ENCODE data around the gene LMAN1L.

LMAN1L gene

DNA sequence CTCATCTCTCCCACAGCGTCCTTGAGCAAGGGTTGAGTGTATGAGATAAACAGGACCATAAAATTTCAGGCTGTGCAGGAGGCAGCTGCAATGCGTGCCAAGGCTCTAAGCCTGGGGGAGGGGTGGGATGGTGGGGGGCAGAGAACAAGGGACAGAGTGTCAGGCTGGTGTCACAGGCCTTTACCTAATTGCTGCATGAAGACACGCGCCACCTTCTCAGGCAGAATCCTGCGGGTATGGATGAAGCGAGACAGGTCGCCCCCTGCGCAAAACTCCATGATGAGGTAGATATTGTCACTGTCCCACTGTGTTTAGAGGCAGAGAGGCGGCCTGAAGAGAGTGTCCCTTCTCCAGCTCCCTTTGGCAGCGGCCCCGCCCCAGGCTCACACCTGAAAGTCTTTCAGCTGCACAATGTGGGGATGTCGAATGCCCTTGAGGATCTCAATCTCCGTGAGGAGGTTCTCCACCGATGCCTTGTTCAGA is 29.3 kb downstream of the LMAN1L start:
- Histone ChIP-seq H3K4me1 (ENCODE audit: control insufficient read depth, insufficient read depth, low read length) (peaks cover 8% of the 10 kb centered on the region), H3K27me3 (ENCODE audit: control insufficient read depth, insufficient read depth, low read length) (no peaks in the 10 kb centered on the region), H3K27ac (ENCODE audit: low read depth, low read length) (no peak overlapping the region), H3K4me3 (ENCODE audit: low read length) (peak overlapping the region; percentile 95), H3K9ac (ENCODE audit: low read length) (peak overlapping the region; percentile 78), H3K36me3 (ENCODE audit: control insufficient read depth, insufficient read depth, low read length) (peaks cover 4% of the 10 kb centered on the region)

GRCh38 chr15:74842581-74843444 is 30.2 kb downstream of the LMAN1L start, which contains the start of gene ULK3:
Gene ULK3, minus strand, starts transcription at chr15:74843156. Its CDS starts 51 bp downstream, at chr15:74843105.
- Histone ChIP-seq H3K4me3 (ENCODE audit: low read length) (peak within 1 kb of the TSS; percentile 95), H3K27me3 (ENCODE audit: control insufficient read depth, insufficient read depth, low read length) (no peaks in the 10 kb centered on the region), H3K27ac (ENCODE audit: low read depth, low read length) (peak within 1 kb of the TSS; percentile 83), H3K4me1 (ENCODE audit: control insufficient read depth, insufficient read depth, low read length) (peaks cover 8% of the 10 kb centered on the region), H3K9ac (ENCODE audit: low read length) (peak within 1 kb of the TSS; percentile 78), H3K36me3 (ENCODE audit: control insufficient read depth, insufficient read depth, low read length) (peaks cover 9% of the 10 kb centered on the region)

- Histone ChIP-seq H3K36me3 (ENCODE audit: control insufficient read depth, insufficient read depth, low read length) (peaks cover 13% of the 10 kb centered on the region), H3K9ac (ENCODE audit: low read length) (peak overlapping the region; percentile 39), H3K27me3 (ENCODE audit: control insufficient read depth, insufficient read depth, low read length) (no peaks in the 10 kb centered on the region), H3K4me1 (ENCODE audit: control insufficient read depth, insufficient read depth, low read length) (peaks cover 8% of the 10 kb centered on the region), H3K27ac (ENCODE audit: low read depth, low read length) (peak overlapping the region; percentile 83), H3K4me3 (ENCODE audit: low read length) (peak overlapping the region; percentile 66)
Observed at GRCh38 chr15:74843445-74843828, 30.8 kb downstream of the LMAN1L start.

- peaks cover 15% of the 10 kb centered on the region for H3K36me3 ChIP-seq (ENCODE audit: control insufficient read depth, insufficient read depth, low read length)
- no peaks in the 10 kb centered on the region for H3K27me3 ChIP-seq (ENCODE audit: control insufficient read depth, insufficient read depth, low read length)
- peak overlapping the region; percentile 83 for H3K27ac ChIP-seq (ENCODE audit: low read depth, low read length)
- peaks cover 8% of the 10 kb centered on the region for H3K4me1 ChIP-seq (ENCODE audit: control insufficient read depth, insufficient read depth, low read length)
- peak overlapping the region; percentile 39 for H3K9ac ChIP-seq (ENCODE audit: low read length)
- H3K4me3 ChIP-seq (ENCODE audit: low read length) = peak overlapping the region; percentile 66
Observed at GRCh38 chr15:74843891-74844299, 31.3 kb downstream of the LMAN1L start.

GRCh38 chr15:74844319-74845207 is 31.9 kb downstream of the LMAN1L start:
- Histone ChIP-seq H3K27ac (ENCODE audit: low read depth, low read length) (no peak overlapping the region), H3K4me3 (ENCODE audit: low read length) (no peak overlapping the region), H3K36me3 (ENCODE audit: control insufficient read depth, insufficient read depth, low read length) (peaks cover 13% of the 10 kb centered on the region), H3K4me1 (ENCODE audit: control insufficient read depth, insufficient read depth, low read length) (peaks cover 8% of the 10 kb centered on the region), H3K27me3 (ENCODE audit: control insufficient read depth, insufficient read depth, low read length) (no peaks in the 10 kb centered on the region), H3K9ac (ENCODE audit: low read length) (no peak overlapping the region)

DNA sequence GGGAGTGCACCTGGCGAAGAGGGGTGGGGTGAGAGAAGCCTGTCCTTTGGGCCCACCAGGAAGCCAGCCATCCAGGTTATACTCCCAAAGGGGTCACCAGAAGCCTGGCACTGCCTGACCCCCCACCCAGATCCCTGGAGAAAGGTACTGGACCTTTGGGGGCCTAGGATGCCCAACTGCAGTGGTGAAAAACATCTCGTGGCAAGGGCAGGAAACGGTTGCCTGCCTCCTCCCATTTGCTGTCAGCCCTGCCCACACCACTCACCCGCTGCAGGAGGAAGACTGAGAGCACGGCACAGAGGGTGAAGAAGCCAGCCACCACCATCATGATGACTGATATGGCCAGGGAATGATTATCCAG is 32.6 kb downstream of the LMAN1L start:
- Histone ChIP-seq H3K27me3 (ENCODE audit: control insufficient read depth, insufficient read depth, low read length) (no peaks in the 10 kb centered on the region), H3K4me1 (ENCODE audit: control insufficient read depth, insufficient read depth, low read length) (peaks cover 8% of the 10 kb centered on the region), H3K9ac (ENCODE audit: low read length) (no peak overlapping the region), H3K27ac (ENCODE audit: low read depth, low read length) (no peak overlapping the region), H3K4me3 (ENCODE audit: low read length) (no peak overlapping the region), H3K36me3 (ENCODE audit: control insufficient read depth, insufficient read depth, low read length) (peaks cover 14% of the 10 kb centered on the region)

GRCh38 chr15:74845581-74845980 is 32.9 kb downstream of the LMAN1L start:
- H3K36me3 ChIP-seq (ENCODE audit: control insufficient read depth, insufficient read depth, low read length) = peaks cover 18% of the 10 kb centered on the region
- peaks cover 8% of the 10 kb centered on the region for H3K4me1 ChIP-seq (ENCODE audit: control insufficient read depth, insufficient read depth, low read length)
- no peak overlapping the region for H3K27ac ChIP-seq (ENCODE audit: low read depth, low read length)
- H3K27me3 ChIP-seq (ENCODE audit: control insufficient read depth, insufficient read depth, low read length) = no peaks in the 10 kb centered on the region
- no peak overlapping the region for H3K4me3 ChIP-seq (ENCODE audit: low read length)
- no peak overlapping the region for H3K9ac ChIP-seq (ENCODE audit: low read length)

DNA sequence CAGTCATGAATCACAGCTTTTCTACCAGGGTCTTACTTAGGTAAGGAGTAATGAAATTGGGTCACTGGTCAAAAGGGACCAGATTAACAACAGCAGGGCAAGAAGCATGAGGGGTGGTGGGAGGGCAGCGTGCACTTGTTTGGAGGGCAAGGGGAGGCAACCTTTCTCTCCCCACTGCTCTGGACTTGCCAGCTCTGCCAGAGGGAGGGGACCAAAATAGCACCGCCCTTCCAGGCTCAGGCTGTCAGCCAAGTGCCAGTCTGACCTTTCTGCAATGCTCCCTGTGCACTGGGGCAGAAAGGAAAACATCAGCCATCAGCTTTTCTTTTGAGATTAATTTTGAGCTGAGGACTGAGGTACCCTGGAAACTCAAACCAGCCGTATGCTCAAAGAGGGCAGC is 34.8 kb downstream of the LMAN1L start:
- no peaks in the 10 kb centered on the region for H3K27me3 ChIP-seq (ENCODE audit: control insufficient read depth, insufficient read depth, low read length)
- peaks cover 4% of the 10 kb centered on the region for H3K4me1 ChIP-seq (ENCODE audit: control insufficient read depth, insufficient read depth, low read length)
- H3K36me3 ChIP-seq (ENCODE audit: control insufficient read depth, insufficient read depth, low read length) = peaks cover 35% of the 10 kb centered on the region
- H3K4me3 ChIP-seq (ENCODE audit: low read length) = no peak overlapping the region
- no peak overlapping the region for H3K27ac ChIP-seq (ENCODE audit: low read depth, low read length)
- no peak overlapping the region for H3K9ac ChIP-seq (ENCODE audit: low read length)

DNA sequence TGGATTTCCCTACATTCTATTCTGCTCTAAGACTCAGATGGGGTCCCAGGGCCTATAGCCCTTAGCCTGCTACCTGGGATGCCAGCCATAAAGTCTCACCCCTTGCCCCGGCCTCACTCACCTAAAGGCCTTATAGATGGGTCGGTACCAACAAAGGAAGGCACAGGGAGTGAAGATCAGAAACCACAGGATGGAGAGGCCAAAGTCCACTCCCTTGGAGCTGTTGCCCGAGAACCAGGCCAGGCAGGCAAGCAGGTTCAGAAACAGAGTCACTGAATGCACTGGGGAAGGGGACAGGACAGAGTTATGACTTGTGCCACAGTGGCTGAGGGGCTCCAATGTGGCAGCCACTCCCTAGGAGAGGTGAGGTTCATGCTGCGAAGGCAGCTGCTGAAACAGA is 37.8 kb downstream of the LMAN1L start:
- Histone ChIP-seq H3K4me1 (ENCODE audit: control insufficient read depth, insufficient read depth, low read length) (no peaks in the 10 kb centered on the region), H3K9ac (ENCODE audit: low read length) (no peak overlapping the region), H3K27ac (ENCODE audit: low read depth, low read length) (no peak overlapping the region), H3K36me3 (ENCODE audit: control insufficient read depth, insufficient read depth, low read length) (peaks cover 49% of the 10 kb centered on the region), H3K4me3 (ENCODE audit: low read length) (no peak overlapping the region), H3K27me3 (ENCODE audit: control insufficient read depth, insufficient read depth, low read length) (no peaks in the 10 kb centered on the region)

GRCh38 chr15:74851960-74852359 is 39.3 kb downstream of the LMAN1L start:
- H3K27me3 ChIP-seq (ENCODE audit: control insufficient read depth, insufficient read depth, low read length) = no peaks in the 10 kb centered on the region
- no peak overlapping the region for H3K9ac ChIP-seq (ENCODE audit: low read length)
- H3K36me3 ChIP-seq (ENCODE audit: control insufficient read depth, insufficient read depth, low read length) = peaks cover 49% of the 10 kb centered on the region
- no peak overlapping the region for H3K4me3 ChIP-seq (ENCODE audit: low read length)
- H3K4me1 ChIP-seq (ENCODE audit: control insufficient read depth, insufficient read depth, low read length) = no peaks in the 10 kb centered on the region
- H3K27ac ChIP-seq (ENCODE audit: low read depth, low read length) = no peak overlapping the region

- Histone ChIP-seq H3K9ac (ENCODE audit: low read length) (no peak overlapping the region), H3K4me1 (ENCODE audit: control insufficient read depth, insufficient read depth, low read length) (no peaks in the 10 kb centered on the region), H3K27ac (ENCODE audit: low read depth, low read length) (no peak overlapping the region), H3K4me3 (ENCODE audit: low read length) (no peak overlapping the region), H3K36me3 (ENCODE audit: control insufficient read depth, insufficient read depth, low read length) (peaks cover 36% of the 10 kb centered on the region), H3K27me3 (ENCODE audit: control insufficient read depth, insufficient read depth, low read length) (no peaks in the 10 kb centered on the region)
Observed at GRCh38 chr15:74854453-74855022, 41.9 kb downstream of the LMAN1L start.

- H3K27me3 ChIP-seq (ENCODE audit: control insufficient read depth, insufficient read depth, low read length) = no peaks in the 10 kb centered on the region
- H3K27ac ChIP-seq (ENCODE audit: low read depth, low read length) = no peak overlapping the region
- no peaks in the 10 kb centered on the region for H3K4me1 ChIP-seq (ENCODE audit: control insufficient read depth, insufficient read depth, low read length)
- H3K36me3 ChIP-seq (ENCODE audit: control insufficient read depth, insufficient read depth, low read length) = peaks cover 29% of the 10 kb centered on the region
- no peak overlapping the region for H3K4me3 ChIP-seq (ENCODE audit: low read length)
- H3K9ac ChIP-seq (ENCODE audit: low read length) = no peak overlapping the region
Observed at GRCh38 chr15:74855857-74856256, 43.2 kb downstream of the LMAN1L start.

All from rectal smooth muscle tissue (tissue), 1 donor.